GM11168 (cell line): ENCODE measurements around the gene ZNF226.
"Not testable (repeated sequence)": the region's sequence is repeated elsewhere in the genome, so short reads cannot be mapped to it uniquely, and the experiment has no call there.

Experiments used
- in situ Hi-C: fragments of 300-500 bp; cut with MboI; formaldehyde crosslinking; loops from one replicate; pipeline ENCODE4 v1.12.0; 2022; ENCODE audit warnings: low sequenced_read_pairs; ENCODE audit not compliant: unreplicated experiment

The ZNF226 gene

GRCh38 chr19:44207126-44207803, 42.4 kb downstream of the ZNF226 start:
- in situ Hi-C loops: no loop called here

DNA sequence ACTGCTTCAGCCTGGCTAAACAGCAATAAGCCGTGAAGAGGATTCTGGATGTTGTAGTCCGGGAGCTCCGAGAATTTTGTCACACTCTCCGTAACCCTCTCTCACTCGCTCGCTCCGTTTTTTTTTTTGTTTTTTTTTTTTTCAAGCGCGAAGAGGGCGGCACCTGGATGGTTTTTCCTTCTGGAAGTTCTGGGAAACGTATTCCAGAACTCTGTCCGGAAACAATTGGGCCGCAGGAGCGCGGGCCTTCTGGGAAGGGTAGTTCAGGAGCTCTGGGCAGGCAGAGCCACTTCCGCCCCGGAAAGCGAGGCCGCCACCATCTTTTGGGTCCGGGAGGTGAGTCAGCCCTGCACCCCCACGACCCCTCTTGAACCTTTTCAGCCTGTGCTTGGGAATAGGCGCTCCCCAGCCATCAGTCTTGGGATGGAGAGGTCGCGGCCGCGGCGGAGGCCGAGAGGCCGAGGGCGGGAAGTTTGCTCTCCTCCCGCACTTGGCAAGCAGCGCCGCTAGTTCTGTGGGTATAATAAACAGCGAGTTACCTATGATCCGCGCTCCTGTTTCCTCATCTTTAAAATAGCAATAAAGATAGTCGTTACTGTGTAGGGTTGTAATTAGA, 47.5 kb downstream of the ZNF226 start, which contains the start of gene ZNF227:
ZNF227 (plus strand) TSS at position 283 of the 616 bp plus-strand sequence. CDS start 5,261 bp downstream, outside the sequence.
- in situ Hi-C loops: loop anchor here (5.0 kb wide), 1 partner anchor 90 kb away; no protein-coding TSS in a partner anchor

DNA sequence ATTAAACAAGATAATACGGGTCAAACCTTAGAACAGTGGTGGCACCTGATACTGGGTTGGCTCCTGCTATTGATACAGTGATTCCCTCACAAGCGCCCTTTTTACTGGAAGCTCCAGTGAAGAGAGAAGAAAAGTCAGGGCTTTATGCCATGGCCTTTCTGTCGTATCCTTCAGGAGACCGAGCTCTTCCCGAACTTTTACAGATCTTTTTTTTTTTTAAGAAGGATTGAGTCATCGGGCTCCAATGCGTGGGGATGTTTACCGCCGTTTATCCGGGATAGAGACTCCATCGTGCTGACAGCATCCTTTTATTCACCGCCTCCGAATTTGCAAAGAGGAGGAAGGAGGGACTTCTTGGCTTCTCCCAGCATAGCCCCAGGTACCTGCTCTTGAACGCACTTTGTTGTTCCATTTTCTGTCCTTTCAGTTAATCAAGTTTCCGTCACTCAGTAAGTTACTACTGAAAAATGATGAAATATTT, 48.0 kb downstream of the ZNF226 start:
- in situ Hi-C loops: loop anchor here (5.0 kb wide), 1 partner anchor 89 kb away; no protein-coding TSS in a partner anchor

GRCh38 chr19:44219926-44220325, 55.0 kb downstream of the ZNF226 start:
- in situ Hi-C loops: not testable (repeated sequence)

DNA sequence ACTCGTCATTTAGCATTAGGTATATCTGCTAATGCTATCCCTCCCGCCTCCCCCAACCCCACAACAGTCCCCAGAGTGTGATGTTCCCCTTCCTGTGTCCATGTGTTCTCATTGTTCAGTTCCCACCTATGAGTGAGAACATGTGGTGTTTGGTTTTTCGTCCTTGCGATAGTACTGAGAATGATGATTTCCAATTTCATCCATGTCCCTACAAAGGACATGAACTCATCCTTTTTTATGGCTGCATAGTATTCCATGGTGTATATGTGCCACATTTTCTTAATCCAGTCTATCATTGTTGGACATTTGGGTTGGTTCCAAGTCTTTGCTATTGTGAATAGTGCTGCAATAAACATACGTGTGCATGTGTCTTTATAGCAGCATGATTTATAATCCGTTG, 55.9 kb downstream of the ZNF226 start:
- in situ Hi-C loops: not testable (repeated sequence)

DNA sequence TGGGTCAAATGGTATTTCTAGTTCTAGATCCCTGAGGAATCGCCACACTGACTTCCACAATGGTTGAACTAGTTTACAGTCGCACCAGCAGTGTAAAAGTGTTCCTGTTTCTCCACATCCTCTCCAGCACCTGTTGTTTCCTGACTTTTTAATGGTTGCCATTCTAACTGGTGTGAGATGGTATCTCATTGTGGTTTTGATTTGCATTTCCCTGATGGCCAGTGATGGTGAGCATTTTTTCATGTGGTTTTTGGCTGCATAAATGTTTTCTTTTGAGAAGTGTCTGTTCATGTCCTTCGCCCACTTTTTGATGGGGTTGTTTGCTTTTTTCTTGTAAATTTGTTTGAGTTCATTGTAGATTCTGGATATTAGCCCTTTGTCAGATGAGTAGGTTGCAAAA, 56.4 kb downstream of the ZNF226 start:
- in situ Hi-C loops: not testable (repeated sequence)
